Measurements from ENCODE around the gene LUZP1.

GRCh38 chr1:23126801-23127200 is 41.9 kb downstream of the LUZP1 start:
- TF ChIP-seq EZH2 (IDR thresholded peaks at IDR 0.05; ENCODE audit: insufficient read depth, low read length) (no peak), CTCF (IDR thresholded peaks at IDR 0.05; ENCODE audit: insufficient read depth, low read depth, low read length) (no peak)
